ENCODE measurements around the gene NEURL1. TPM values are rescaled to one million over a fixed set of nuclear protein-coding genes. Genes with fewer than 3 reads are reported as not detected.
"Not testable (repeated sequence)": the region's sequence is repeated elsewhere in the genome, so short reads cannot be mapped to it uniquely, and the experiment has no call there.

The NEURL1 gene
- total and polyA plus RNA-seq, 2 experiments from 2014 or later = 2.7 to 3.5 TPM

GRCh38 chr10:103630156-103630555 is 136.7 kb downstream of the NEURL1 start:
- H3K9me3 ChIP-seq (ENCODE audit: low read depth) = no peaks in the 10 kb centered on the region
- no peak for DNase-seq (ENCODE audit: low read depth in 1 of 2, low spot score in 1 of 2)
- H3K36me3 ChIP-seq = peaks cover 11% of the 10 kb centered on the region
- no peak for TF ChIP-seq CTCF (IDR thresholded peaks at IDR 0.05; ENCODE audit: low read depth, low read length)
- no peak overlapping the region for H3K4me3 ChIP-seq
- H3K27me3 ChIP-seq = no peaks in the 10 kb centered on the region
- no peak overlapping the region for H3K27ac ChIP-seq
- no peaks in the 10 kb centered on the region for H3K4me1 ChIP-seq (ENCODE audit: low read depth)

- no peak overlapping the region for H3K4me3 ChIP-seq
- H3K36me3 ChIP-seq = no peaks in the 10 kb centered on the region
- TF ChIP-seq CTCF (IDR thresholded peaks at IDR 0.05; ENCODE audit: low read depth, low read length) = no peak
- no peak for DNase-seq (ENCODE audit: low read depth in 1 of 2, low spot score in 1 of 2)
- H3K9me3 ChIP-seq (ENCODE audit: low read depth) = no peaks in the 10 kb centered on the region
- H3K27me3 ChIP-seq = no peaks in the 10 kb centered on the region
- no peak overlapping the region for H3K27ac ChIP-seq
- no peaks in the 10 kb centered on the region for H3K4me1 ChIP-seq (ENCODE audit: low read depth)
Measured at GRCh38 chr10:103632247-103632642, 138.7 kb downstream of the NEURL1 start.

- not testable (repeated sequence) for H3K27ac ChIP-seq; H3K4me3 ChIP-seq; DNase-seq (ENCODE audit: low read depth in 1 of 2, low spot score in 1 of 2); H3K27me3 ChIP-seq; H3K4me1 ChIP-seq (ENCODE audit: low read depth); H3K36me3 ChIP-seq; H3K9me3 ChIP-seq (ENCODE audit: low read depth)
Measured at GRCh38 chr10:103632871-103633270, 139.4 kb downstream of the NEURL1 start.

- no peaks in the 10 kb centered on the region for H3K9me3 ChIP-seq (ENCODE audit: low read depth)
- H3K36me3 ChIP-seq = no peaks in the 10 kb centered on the region
- TF ChIP-seq CTCF (IDR thresholded peaks at IDR 0.05; ENCODE audit: low read depth, low read length) = no peak
- H3K27me3 ChIP-seq = no peaks in the 10 kb centered on the region
- H3K4me1 ChIP-seq (ENCODE audit: low read depth) = no peaks in the 10 kb centered on the region
- no peak overlapping the region for H3K27ac ChIP-seq
- DNase-seq (ENCODE audit: low read depth in 1 of 2, low spot score in 1 of 2) = no peak
- no peak overlapping the region for H3K4me3 ChIP-seq
Measured at GRCh38 chr10:103633846-103634245, 140.3 kb downstream of the NEURL1 start.

- Histone ChIP-seq H3K9me3 (ENCODE audit: low read depth) (no peaks in the 10 kb centered on the region), H3K4me1 (ENCODE audit: low read depth) (no peaks in the 10 kb centered on the region), H3K27ac (no peak overlapping the region), H3K27me3 (no peaks in the 10 kb centered on the region), H3K36me3 (no peaks in the 10 kb centered on the region), H3K4me3 (no peak overlapping the region)
- TF ChIP-seq CTCF (IDR thresholded peaks at IDR 0.05; ENCODE audit: low read depth, low read length) = no peak
- DNase-seq (ENCODE audit: low read depth in 1 of 2, low spot score in 1 of 2) = no peak
Measured at GRCh38 chr10:103635580-103635979, 142.1 kb downstream of the NEURL1 start.

- Histone ChIP-seq H3K36me3 (no peaks in the 10 kb centered on the region), H3K4me1 (ENCODE audit: low read depth) (no peaks in the 10 kb centered on the region), H3K27me3 (no peaks in the 10 kb centered on the region), H3K27ac (no peak overlapping the region), H3K4me3 (no peak overlapping the region), H3K9me3 (ENCODE audit: low read depth) (no peaks in the 10 kb centered on the region)
- no peak for TF ChIP-seq CTCF (IDR thresholded peaks at IDR 0.05; ENCODE audit: low read depth, low read length)
- no peak for DNase-seq (ENCODE audit: low read depth in 1 of 2, low spot score in 1 of 2)
Measured at GRCh38 chr10:103636492-103636891, 143.0 kb downstream of the NEURL1 start.

All from cardiac muscle cell (in vitro differentiated cells and primary cell).